HCT116 (cell line): Measurements from ENCODE around the gene PPFIA2. TPM values are rescaled to one million over a fixed set of nuclear protein-coding genes. Genes with fewer than 3 reads are reported as not detected.

Source experiments
- ATAC-seq: fragments of 200-7000 bp; cut with Tn5 transposase; 2 replicates; pipeline ENCODE4 v1.9.1; 2020; ENCODE audit warnings: mild to moderate bottlenecking, moderate library complexity
- BruUV-seq: library from RNA; stranded (reverse); fragments of 400-500 nt; replicated peaks from 2 replicates; lab custom pipeline; 2021; lab: Mats Ljungman, UMichigan
- CTCF ChIA-PET: fragments of 300-600 bp; sonication (Branson Sonifier 250); formaldehyde crosslinking; loops from one replicate; lab custom pipeline; 2021; ENCODE audit warnings: antibody characterized with exemption; lab: Charles Lee
- POLR2A ChIA-PET: fragments of 300-600, 350-600 bp; sonication (Branson Sonifier 250); formaldehyde crosslinking; loops from one replicate; lab custom pipeline; 2021; ENCODE audit warnings: antibody characterized with exemption; lab: Charles Lee
- RAD21 ChIA-PET, 2 experiments: fragments of 300-600 bp; sonication (Branson Sonifier 250); formaldehyde crosslinking; loops; one replicate each; lab custom pipeline; 2023; ENCODE audit warnings: low total read pairs in 2 of 2; ENCODE audit not compliant: uncharacterized antibody in 2 of 2, unreplicated experiment in 2 of 2, low non-redundant PET in 1 of 2; lab: Charles Lee
- DNase-seq: peaks from one replicate; pipeline ENCODE4 v3.0.0-alpha.2; 2010; ENCODE audit warnings: low read depth, low spot score
- H2AFZ ChIP-seq: fragments of 200-600 bp; shearing (Covaris generic), sonication (generic); 2 replicates; pipeline ENCODE4 v1.6.1; 2017; ENCODE audit warnings: low read depth, mixed run types, mixed read lengths, antibody characterized with exemption, low read length; ENCODE audit not compliant: poor library complexity, severe bottlenecking
- H3K27ac ChIP-seq: 2 replicates; pipeline ENCODE4 v1.5.1; 2012; ENCODE audit warnings: low read depth, low read length
- H3K27me3 ChIP-seq: fragments of 200-600 bp; sonication (generic); 2 replicates; pipeline ENCODE4 v1.6.1; 2016; ENCODE audit warnings: mixed run types, low read length, mixed read lengths; ENCODE audit not compliant: insufficient read depth
- H3K36me3 ChIP-seq, 2 experiments: fragments of 200-500 bp in 1 of 2; fragments of 200-600 bp in 1 of 2; sonication (Bioruptor generic) in 1 of 2; sonication (generic) in 1 of 2; 2 replicates each; pipeline versions ENCODE4 v1.5.1 to v1.6.1; 2014 to 2016; ENCODE audit warnings: low read length in 2 of 2, inconsistent platforms in 1 of 2, mixed read lengths in 1 of 2, mixed run types in 1 of 2; ENCODE audit not compliant: insufficient read depth in 2 of 2, control insufficient read depth in 1 of 2
- H3K4me1 ChIP-seq, 2 experiments: fragments of 200-600 bp in 1 of 2; sonication (generic) in 1 of 2; 2 replicates each; pipeline versions ENCODE4 v1.5.1 to v1.6.1; 2012 to 2017; ENCODE audit warnings: low read length in 2 of 2, inconsistent platforms in 1 of 2, mild to moderate bottlenecking in 1 of 2, mixed read lengths in 1 of 2, mixed run types in 1 of 2, moderate library complexity in 1 of 2; ENCODE audit not compliant: insufficient read depth in 2 of 2, control insufficient read depth in 1 of 2
- H3K4me2 ChIP-seq: fragments of 200-600 bp; sonication (generic); 2 replicates; pipeline ENCODE4 v1.6.1; 2017; ENCODE audit warnings: mixed run types, low read length, mixed read lengths
- H3K4me3 ChIP-seq, 2 experiments: fragments of 200-600 bp in 1 of 2; sonication (generic) in 1 of 2; replicated peaks in 1 of 2; 2 replicates each; pipeline ENCODE4 v1.5.1; 2011 to 2016; ENCODE audit warnings: low read length in 2 of 2, control low read depth in 1 of 2, low read depth in 1 of 2, mild to moderate bottlenecking in 1 of 2, mixed read lengths in 1 of 2, mixed run types in 1 of 2
- H3K79me2 ChIP-seq: fragments of 200-600 bp; sonication (generic); 2 replicates; pipeline ENCODE4 v1.6.1; 2017; ENCODE audit warnings: mild to moderate bottlenecking, mixed run types, low read length, moderate library complexity, mixed read lengths; ENCODE audit not compliant: insufficient read depth
- H3K9ac ChIP-seq: fragments of 200-600 bp; sonication (generic); 2 replicates; pipeline ENCODE4 v1.6.1; 2016; ENCODE audit warnings: low read length, mixed read lengths
- H3K9me2 ChIP-seq: fragments of 200-600 bp; sonication (generic), shearing (Covaris generic); 2 replicates; pipeline ENCODE4 v1.6.1; 2017; ENCODE audit warnings: mixed run types, mild to moderate bottlenecking, moderate library complexity; ENCODE audit not compliant: insufficient read depth
- H3K9me3 ChIP-seq, 2 experiments: fragments of 200-500 bp in 1 of 2; fragments of 200-600 bp in 1 of 2; sonication (Bioruptor generic) in 1 of 2; sonication (generic) in 1 of 2; 2 replicates each; pipeline ENCODE4 v1.6.1; 2014 to 2017; ENCODE audit warnings: low read length in 2 of 2, mixed read lengths in 2 of 2, inconsistent platforms in 1 of 2, low read depth in 1 of 2, mild to moderate bottlenecking in 1 of 2, mixed run types in 1 of 2, moderate library complexity in 1 of 2; ENCODE audit not compliant: control insufficient read depth in 1 of 2, insufficient read depth in 1 of 2
- H4K20me1 ChIP-seq: fragments of 200-600 bp; sonication (generic), shearing (Covaris generic); 2 replicates; pipeline ENCODE4 v1.6.1; 2017; ENCODE audit warnings: mixed run types, mild to moderate bottlenecking, moderate library complexity; ENCODE audit not compliant: insufficient read depth
- RAD21 ChIP-seq: IDR thresholded peaks from 2 replicates; pipeline ENCODE4 v1.6.1; 2012; ENCODE audit warnings: low read depth, mild to moderate bottlenecking
- REST ChIP-seq: IDR thresholded peaks from 2 replicates; pipeline ENCODE4 v1.6.1; 2012; ENCODE audit warnings: low read depth
- SIN3A ChIP-seq: IDR thresholded peaks from 2 replicates; pipeline ENCODE4 v1.6.1; 2012; ENCODE audit warnings: low read depth
- ZBTB33 ChIP-seq: IDR thresholded peaks from 2 replicates; pipeline ENCODE4 v1.6.1; 2011; ENCODE audit warnings: mild to moderate bottlenecking, low read length, moderate library complexity; ENCODE audit not compliant: insufficient replicate concordance; ENCODE audit errors: extremely low read depth
- ZFX ChIP-seq: fragments of 450-650 bp; IDR thresholded peaks from 2 replicates; pipeline ENCODE4 v1.6.1; 2017
- intact Hi-C: fragments of 100-400 bp; cut with micrococcal nuclease; formaldehyde crosslinking; loops from 2 replicates; pipeline ENCODE4 v1.10.0; 2022
- total RNA-seq: library from RNA; stranded (reverse); gene quantifications from one replicate; pipeline ENCODE4 v1.2.1, GENCODE V29; 2021; ENCODE audit not compliant: unreplicated experiment

PPFIA2 gene
- total RNA-seq, 1 experiment from 2014 or later = not detected

GRCh38 chr12:81792666-81793065 lies 33.5 kb upstream of the PPFIA2 start:
- TF ChIP-seq RAD21 (no peak), SIN3A (no peak), ZFX (no peak), ZBTB33 (no peak), REST (no peak)
- no peaks in the 10 kb centered on the region for H3K27me3 ChIP-seq
- H2AFZ ChIP-seq = no peak overlapping the region
- H3K27ac ChIP-seq = no peak overlapping the region
- H3K36me3 ChIP-seq = no peaks in the 10 kb centered on the region
- H3K4me1 ChIP-seq = no peaks in the 10 kb centered on the region
- intact Hi-C loops = loop anchor here (10.0 kb wide), 1 partner anchor 148 kb away; no protein-coding TSS in a partner anchor
- no peaks in the 10 kb centered on the region for H3K9me2 ChIP-seq
- no TSS peak for BruUV-seq
- ChIA-PET POLR2A (no interaction called here), RAD21 (no interaction called here), CTCF (no interaction called here)
- ATAC-seq (no peak), DNase-seq (no peak)
- H3K4me2 ChIP-seq = no peak overlapping the region
- no peaks in the 10 kb centered on the region for H3K79me2 ChIP-seq
- H3K9me3 ChIP-seq = no peaks in the 10 kb centered on the region
- H3K9ac ChIP-seq = no peak overlapping the region
- no peaks in the 10 kb centered on the region for H4K20me1 ChIP-seq
- no peak overlapping the region for H3K4me3 ChIP-seq
